GM10847 (cell line): Measurements from ENCODE around the gene ATP6V1F.

Source experiments
- POLR2A ChIP-seq: IDR thresholded peaks from 2 replicates; pipeline ENCODE4 v1.6.1; 2011; ENCODE audit not compliant: insufficient read length; ENCODE audit errors: extremely low read depth

ATP6V1F gene

GRCh38 chr7:128856001-128856718 lies 6.5 kb upstream of the ATP6V1F start:
- no peak for TF ChIP-seq POLR2A

- no peak for TF ChIP-seq POLR2A
Observed at GRCh38 chr7:128858380-128859231, 4.0 kb upstream of the ATP6V1F start.

GRCh38 chr7:128859232-128860157 lies 3.2 kb upstream of the ATP6V1F start:
- no peak for TF ChIP-seq POLR2A

GRCh38 chr7:128860158-128861073 lies 2.2 kb upstream of the ATP6V1F start:
- TF ChIP-seq POLR2A, result no peak

- TF ChIP-seq POLR2A, result no peak
Observed at GRCh38 chr7:128861957-128862570, 592 bp upstream of the ATP6V1F start.

- no peak for TF ChIP-seq POLR2A
Observed at GRCh38 chr7:128863433-128863989, 855 bp downstream of the ATP6V1F start.

- no peak for TF ChIP-seq POLR2A
Observed at GRCh38 chr7:128865303-128865702, 2.6 kb downstream of the ATP6V1F start.

GRCh38 chr7:128865996-128866877 lies 3.6 kb downstream of the ATP6V1F start:
- TF ChIP-seq POLR2A, result no peak

- TF ChIP-seq POLR2A, result no peak
Observed at GRCh38 chr7:128867241-128867640, 4.6 kb downstream of the ATP6V1F start.

GRCh38 chr7:128867842-128868623 lies 5.4 kb downstream of the ATP6V1F start:
- no peak for TF ChIP-seq POLR2A

GRCh38 chr7:128868624-128869137 lies 6.0 kb downstream of the ATP6V1F start:
- TF ChIP-seq POLR2A, result no peak

- no peak for TF ChIP-seq POLR2A
Observed at GRCh38 chr7:128869138-128869943, 6.7 kb downstream of the ATP6V1F start.
